Activated CD8-positive, alpha-beta T cell treated with anti-CD3 and anti-CD28 coated beads, Interleukin-2, amount 10 ng/mL, durations not matched to agents 7 days and 5 days (primary cell): ENCODE data around the gene LRIT1. TPM values are rescaled to one million over a fixed set of nuclear protein-coding genes. Genes with fewer than 3 reads are reported as not detected.

Source experiments
- ATAC-seq: fragments of 150-1000 bp; cut with Tn5 transposase; one replicate; pipeline ENCODE4 v1.10.0; 2021; ENCODE audit warnings: moderate library complexity
- CTCF ChIA-PET: fragments of 350-600 bp; sonication (Branson Sonifier 250); formaldehyde crosslinking; loops from one replicate; lab custom pipeline; 2021; ENCODE audit warnings: antibody characterized with exemption; lab: Charles Lee
- POLR2A ChIA-PET: fragments of 350-600 bp; sonication (Branson Sonifier 250); formaldehyde crosslinking; loops from one replicate; lab custom pipeline; 2021; ENCODE audit warnings: antibody characterized with exemption; lab: Charles Lee
- DNase-seq: peaks from one replicate; pipeline ENCODE4 v3.0.0-alpha.2; 2020
- H3K27ac Mint-ChIP-seq: one replicate; pipeline ENCODE4 v1.8.0; 2021; ENCODE audit warnings: mild to moderate bottlenecking, mixed read lengths
- H3K27me3 Mint-ChIP-seq: one replicate; pipeline ENCODE4 v1.8.0; 2021; ENCODE audit warnings: low read depth, mixed read lengths
- H3K36me3 Mint-ChIP-seq: one replicate; pipeline ENCODE4 v1.8.0; 2021; ENCODE audit warnings: low read depth, mixed read lengths
- H3K4me1 Mint-ChIP-seq: one replicate; pipeline ENCODE4 v1.8.0; 2021; ENCODE audit warnings: low read depth, mixed read lengths
- H3K4me3 Mint-ChIP-seq: one replicate; pipeline ENCODE4 v1.8.0; 2021; ENCODE audit warnings: mild to moderate bottlenecking, mixed read lengths
- H3K9me3 Mint-ChIP-seq: one replicate; pipeline ENCODE4 v1.8.0; 2022; ENCODE audit warnings: mixed read lengths; ENCODE audit not compliant: insufficient read depth
- total RNA-seq, 2 experiments: library from RNA; stranded (reverse); gene quantifications; one replicate each; pipeline ENCODE4 v1.2.3, GENCODE V29; 2021

The LRIT1 gene
- total RNA-seq, 2 experiments from 2014 or later = not detected

DNA sequence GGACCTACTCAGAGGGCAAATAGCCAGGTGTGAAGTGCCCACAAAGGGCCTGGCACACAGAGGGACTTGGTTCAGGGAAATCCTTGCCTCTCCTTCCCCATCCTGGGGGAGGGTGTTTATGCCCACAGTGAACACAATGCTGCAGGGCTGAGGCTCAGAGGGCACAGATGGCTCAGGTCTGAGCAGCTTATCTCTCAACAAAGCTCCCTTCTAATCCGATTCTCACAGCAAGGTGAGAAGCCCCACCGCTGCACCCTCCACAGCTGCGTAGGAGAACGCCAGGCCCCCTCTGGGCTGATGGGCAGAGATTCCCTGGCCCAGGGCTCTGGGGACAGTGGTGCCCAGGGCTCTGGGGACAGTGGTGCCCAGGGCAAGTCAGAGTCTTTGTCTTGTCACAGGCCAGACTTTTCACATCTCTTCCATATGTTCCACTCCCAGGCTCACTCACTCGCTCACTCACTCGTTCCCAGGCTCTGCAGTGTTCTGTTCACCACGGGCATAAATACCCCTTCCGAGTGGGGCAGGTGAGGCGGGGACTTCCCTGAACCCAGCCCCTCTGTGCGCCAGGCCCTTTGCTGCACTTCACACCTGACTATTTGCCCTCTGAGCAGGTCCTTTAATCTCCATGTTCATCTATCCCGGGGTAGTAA lies 55.7 kb downstream of the LRIT1 start:
- no peaks in the 10 kb centered on the region for H3K27me3 Mint-ChIP-seq
- DNase-seq = no peak
- CTCF ChIA-PET = interaction anchor here (0.7 to 1.0 kb wide), 2 partner anchors 37 to 38 kb away, joined by 3 read pairs; no protein-coding TSS in a partner anchor
- H3K4me1 Mint-ChIP-seq = peaks cover 13% of the 10 kb centered on the region
- no peaks in the 10 kb centered on the region for H3K36me3 Mint-ChIP-seq
- H3K4me3 Mint-ChIP-seq = no peak overlapping the region
- no peak overlapping the region for H3K27ac Mint-ChIP-seq
- no peak for ATAC-seq
- POLR2A ChIA-PET = no interaction called here
- no peaks in the 10 kb centered on the region for H3K9me3 Mint-ChIP-seq

DNA sequence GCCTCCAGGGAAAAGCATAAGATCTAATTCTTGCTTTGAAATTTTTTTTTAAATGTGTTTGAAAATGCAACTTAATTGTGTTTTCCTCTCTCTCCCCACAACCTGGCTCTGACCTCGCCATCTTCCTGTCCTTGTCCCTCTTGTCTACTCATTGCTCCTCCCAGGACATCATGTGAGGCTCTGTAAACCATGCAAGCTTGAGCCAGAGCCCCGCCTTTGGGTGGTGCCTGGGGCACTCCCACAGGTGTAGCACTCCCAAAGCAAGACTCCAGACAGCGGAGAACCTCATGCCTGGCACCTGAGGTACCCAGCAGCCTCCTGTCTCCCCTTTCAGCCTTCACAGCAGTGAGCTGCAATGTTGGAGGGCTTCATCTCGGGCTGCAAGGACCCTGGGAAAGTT lies 56.8 kb downstream of the LRIT1 start:
- ChIA-PET CTCF (interaction anchor here (1.0 kb wide), 1 partner anchor 37 kb away, joined by 3 read pairs; no protein-coding TSS in a partner anchor), POLR2A (no interaction called here)
- H3K4me1 Mint-ChIP-seq = peaks cover 8% of the 10 kb centered on the region
- H3K4me3 Mint-ChIP-seq = no peak overlapping the region
- H3K27ac Mint-ChIP-seq = peak overlapping the region; percentile 35
- DNase-seq = peak; percentile 30
- no peaks in the 10 kb centered on the region for H3K36me3 Mint-ChIP-seq
- no peak for ATAC-seq
- no peaks in the 10 kb centered on the region for H3K9me3 Mint-ChIP-seq
- H3K27me3 Mint-ChIP-seq = no peaks in the 10 kb centered on the region

DNA sequence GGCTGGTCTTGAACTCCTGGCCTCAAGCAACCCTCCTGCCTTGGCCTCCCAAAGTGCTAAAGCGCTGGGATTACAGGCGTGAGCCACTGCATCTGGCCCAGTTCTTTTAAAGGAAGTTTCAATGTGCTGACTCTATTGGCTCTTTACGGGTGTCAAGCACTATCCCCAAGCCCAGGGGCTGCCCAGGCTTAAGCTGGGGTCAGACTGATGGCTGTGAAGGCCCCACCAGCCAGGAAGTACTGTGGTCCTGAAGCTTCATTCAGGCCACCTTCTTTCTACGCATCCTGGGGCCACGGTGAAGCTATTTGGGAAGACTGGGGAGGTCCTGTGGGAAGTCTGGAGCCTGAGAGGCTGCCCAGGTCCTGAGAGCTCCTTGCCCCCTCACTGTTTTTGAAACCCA lies 59.7 kb downstream of the LRIT1 start:
- H3K9me3 Mint-ChIP-seq = no peaks in the 10 kb centered on the region
- no peak for ATAC-seq
- H3K27ac Mint-ChIP-seq = no peak overlapping the region
- H3K27me3 Mint-ChIP-seq = no peaks in the 10 kb centered on the region
- peaks cover 8% of the 10 kb centered on the region for H3K4me1 Mint-ChIP-seq
- ChIA-PET POLR2A (no interaction called here), CTCF (no interaction called here)
- DNase-seq = no peak
- no peaks in the 10 kb centered on the region for H3K36me3 Mint-ChIP-seq
- no peak overlapping the region for H3K4me3 Mint-ChIP-seq

Other genes with a start within 250 kb of the LRIT1 start
- 100 to 1,000 TPM; 123 to 133 TPM for gene GHITM, start 102.0 kb downstream of the LRIT1 start, total RNA-seq
- gene GPR15LG, start 67.7 kb downstream of the LRIT1 start, total RNA-seq = not detected
- under 1 TPM; 0.26 to 0.29 TPM for gene CDHR1, start 47.0 kb downstream of the LRIT1 start, total RNA-seq
- not detected for gene LRIT2, start 16.0 kb downstream of the LRIT1 start, total RNA-seq
- gene RGR, start 3.5 kb upstream of the LRIT1 start, total RNA-seq = not detected
- gene CCSER2, start 87.0 kb upstream of the LRIT1 start, total RNA-seq = 10 to 100 TPM; 77.8 to 78.8 TPM